HUES6 (cell line): ENCODE results near the gene FXYD1.
A peak's percentile ranks its signal among the peaks of the same experiment; 100 is the strongest.
"Not testable (repeated sequence)": the region's sequence is repeated elsewhere in the genome, so short reads cannot be mapped to it uniquely, and the experiment has no call there.

Experiments used
- H3K27ac ChIP-seq: 2 replicates; pipeline ENCODE4 v1.7.0; 2013; ENCODE audit warnings: low read depth, mild to moderate bottlenecking, low read length, inconsistent platforms
- H3K27me3 ChIP-seq: 2 replicates; pipeline ENCODE4 v1.6.1; 2013; ENCODE audit warnings: low read length; ENCODE audit not compliant: control insufficient read depth, insufficient read depth
- H3K36me3 ChIP-seq: 2 replicates; pipeline ENCODE4 v1.6.1; 2013; ENCODE audit warnings: low read length; ENCODE audit not compliant: control insufficient read depth, insufficient read depth
- H3K4me1 ChIP-seq: 2 replicates; pipeline ENCODE4 v1.6.1; 2013; ENCODE audit warnings: low read length; ENCODE audit not compliant: control insufficient read depth, insufficient read depth
- H3K4me3 ChIP-seq: 2 replicates; pipeline ENCODE4 v1.5.1; 2013; ENCODE audit warnings: low read depth, low read length
- H3K9ac ChIP-seq: one replicate; pipeline ENCODE4 v1.6.1; 2013; ENCODE audit warnings: mild to moderate bottlenecking, low read length
- H3K9me3 ChIP-seq: 2 replicates; pipeline ENCODE4 v1.6.1; 2013; ENCODE audit warnings: low read depth, low read length; ENCODE audit not compliant: control insufficient read depth, insufficient read depth

FXYD1 gene

GRCh38 chr19:35125749-35126623 lies 12.6 kb upstream of the FXYD1 start:
- no peaks in the 10 kb centered on the region for H3K9me3 ChIP-seq
- peaks cover 10% of the 10 kb centered on the region for H3K4me1 ChIP-seq
- H3K27me3 ChIP-seq: no peaks in the 10 kb centered on the region
- no peak overlapping the region for H3K27ac ChIP-seq
- no peak overlapping the region for H3K9ac ChIP-seq
- no peak overlapping the region for H3K4me3 ChIP-seq
- H3K36me3 ChIP-seq: no peaks in the 10 kb centered on the region

DNA sequence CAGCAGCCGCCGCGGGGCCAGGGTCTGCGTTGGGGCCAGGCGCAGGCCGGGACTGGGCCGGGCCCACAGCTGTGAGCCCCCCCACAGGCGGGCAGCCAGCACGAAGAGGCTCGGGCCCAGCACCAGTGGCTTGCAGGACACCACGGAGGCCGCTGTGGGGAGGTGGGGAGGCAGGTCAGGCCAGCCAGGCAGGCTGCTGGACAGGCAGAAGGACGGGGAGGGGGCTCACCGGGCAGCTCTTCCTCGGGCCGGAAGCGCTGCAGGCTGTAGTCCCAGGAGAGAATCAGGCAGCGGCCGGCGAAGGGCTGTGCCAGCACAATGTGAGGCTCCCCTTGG lies 12.0 kb upstream of the FXYD1 start:
- H3K36me3 ChIP-seq: no peaks in the 10 kb centered on the region
- H3K9me3 ChIP-seq: no peaks in the 10 kb centered on the region
- no peak overlapping the region for H3K27ac ChIP-seq
- peaks cover 10% of the 10 kb centered on the region for H3K4me1 ChIP-seq
- H3K27me3 ChIP-seq: no peaks in the 10 kb centered on the region
- H3K4me3 ChIP-seq: no peak overlapping the region
- no peak overlapping the region for H3K9ac ChIP-seq

DNA sequence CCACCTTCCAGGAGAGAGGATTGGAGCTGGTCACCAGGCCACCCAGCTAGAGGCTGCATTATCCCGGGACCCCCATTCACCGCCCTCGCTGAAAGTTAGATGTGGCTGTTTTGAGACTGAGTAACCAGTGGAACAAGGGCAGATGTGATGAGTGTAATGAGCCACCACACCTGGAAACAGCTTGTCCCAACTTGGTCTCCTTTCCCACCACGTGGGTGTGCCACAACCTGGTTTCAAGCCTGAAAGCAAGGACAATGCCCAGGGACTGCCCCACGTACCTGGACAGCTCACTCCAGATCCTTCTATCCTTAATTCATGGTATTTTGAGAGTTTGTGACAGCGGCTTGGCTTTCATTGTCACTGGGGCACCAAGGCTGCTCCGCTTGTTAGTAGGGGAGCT lies 10.8 kb upstream of the FXYD1 start:
- no peaks in the 10 kb centered on the region for H3K36me3 ChIP-seq
- H3K4me3 ChIP-seq: no peak overlapping the region
- H3K4me1 ChIP-seq: peaks cover 5% of the 10 kb centered on the region
- H3K9me3 ChIP-seq: no peaks in the 10 kb centered on the region
- H3K27ac ChIP-seq: no peak overlapping the region
- H3K27me3 ChIP-seq: no peaks in the 10 kb centered on the region
- H3K9ac ChIP-seq: no peak overlapping the region

DNA sequence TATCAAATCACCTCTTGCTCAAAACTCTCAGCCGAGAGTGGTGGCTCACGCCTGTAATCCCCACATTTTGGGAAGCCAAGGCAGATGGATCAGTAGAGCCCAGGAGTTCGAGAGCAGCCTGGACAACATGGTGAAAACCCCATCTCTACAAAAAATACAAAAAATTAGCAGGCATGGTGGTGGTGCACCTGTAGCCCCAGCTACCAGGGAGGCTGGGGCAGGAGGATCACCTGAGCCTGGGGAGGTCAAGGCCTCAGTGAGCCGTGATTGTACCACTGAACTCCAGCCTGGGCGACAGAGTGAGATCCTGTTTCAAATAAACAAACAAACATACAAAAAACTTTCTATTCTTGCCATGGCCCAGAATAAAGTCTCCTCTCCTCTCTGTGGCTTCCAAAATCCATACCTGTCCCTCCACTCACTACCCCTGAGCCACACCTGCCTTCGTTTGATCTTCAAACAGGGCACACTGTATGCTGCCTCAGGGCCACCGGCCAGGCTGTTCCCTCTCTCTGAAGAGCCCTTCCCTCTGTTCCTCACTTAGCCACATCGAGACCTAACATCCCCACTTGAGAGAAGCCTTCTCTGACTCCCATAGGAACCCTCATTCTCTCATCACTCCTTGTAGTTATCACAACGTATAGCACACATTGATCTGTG lies 10.1 kb upstream of the FXYD1 start:
- Histone ChIP-seq H3K27ac (no peak overlapping the region), H3K9me3 (no peaks in the 10 kb centered on the region), H3K4me1 (no peaks in the 10 kb centered on the region; the same call in 1 of the 2 replicates), H3K27me3 (no peaks in the 10 kb centered on the region), H3K4me3 (no peak overlapping the region), H3K36me3 (no peaks in the 10 kb centered on the region), H3K9ac (no peak overlapping the region)

DNA sequence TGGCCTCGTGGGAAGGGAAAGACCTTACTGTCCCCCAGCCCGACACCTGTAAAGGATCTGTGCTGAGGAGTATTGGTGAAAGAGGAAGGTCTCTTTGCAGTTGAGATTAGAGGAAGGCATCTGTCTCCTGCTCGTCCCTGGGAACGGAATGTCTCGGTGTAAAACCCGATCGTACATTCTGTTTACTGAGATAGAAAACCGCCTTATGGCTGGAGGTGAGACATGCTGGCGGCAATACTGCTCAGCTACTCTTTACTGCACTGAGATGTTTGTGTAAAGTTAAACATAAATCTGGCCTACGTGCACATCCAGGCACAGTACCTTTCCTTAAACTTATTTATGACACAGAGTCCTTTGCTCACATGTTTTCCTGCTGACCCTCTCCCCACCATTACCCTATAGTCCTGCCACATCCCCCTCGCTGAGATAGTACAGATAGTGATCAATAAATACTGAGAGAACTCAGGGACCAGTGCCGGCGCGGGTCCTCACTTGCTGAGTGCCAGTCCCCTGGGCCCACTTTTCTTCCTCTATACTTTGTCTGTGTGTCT lies 8.8 kb upstream of the FXYD1 start:
- not testable (repeated sequence) for H3K9ac ChIP-seq, H3K36me3 ChIP-seq, H3K9me3 ChIP-seq, H3K4me1 ChIP-seq, H3K4me3 ChIP-seq, H3K27ac ChIP-seq, H3K27me3 ChIP-seq

DNA sequence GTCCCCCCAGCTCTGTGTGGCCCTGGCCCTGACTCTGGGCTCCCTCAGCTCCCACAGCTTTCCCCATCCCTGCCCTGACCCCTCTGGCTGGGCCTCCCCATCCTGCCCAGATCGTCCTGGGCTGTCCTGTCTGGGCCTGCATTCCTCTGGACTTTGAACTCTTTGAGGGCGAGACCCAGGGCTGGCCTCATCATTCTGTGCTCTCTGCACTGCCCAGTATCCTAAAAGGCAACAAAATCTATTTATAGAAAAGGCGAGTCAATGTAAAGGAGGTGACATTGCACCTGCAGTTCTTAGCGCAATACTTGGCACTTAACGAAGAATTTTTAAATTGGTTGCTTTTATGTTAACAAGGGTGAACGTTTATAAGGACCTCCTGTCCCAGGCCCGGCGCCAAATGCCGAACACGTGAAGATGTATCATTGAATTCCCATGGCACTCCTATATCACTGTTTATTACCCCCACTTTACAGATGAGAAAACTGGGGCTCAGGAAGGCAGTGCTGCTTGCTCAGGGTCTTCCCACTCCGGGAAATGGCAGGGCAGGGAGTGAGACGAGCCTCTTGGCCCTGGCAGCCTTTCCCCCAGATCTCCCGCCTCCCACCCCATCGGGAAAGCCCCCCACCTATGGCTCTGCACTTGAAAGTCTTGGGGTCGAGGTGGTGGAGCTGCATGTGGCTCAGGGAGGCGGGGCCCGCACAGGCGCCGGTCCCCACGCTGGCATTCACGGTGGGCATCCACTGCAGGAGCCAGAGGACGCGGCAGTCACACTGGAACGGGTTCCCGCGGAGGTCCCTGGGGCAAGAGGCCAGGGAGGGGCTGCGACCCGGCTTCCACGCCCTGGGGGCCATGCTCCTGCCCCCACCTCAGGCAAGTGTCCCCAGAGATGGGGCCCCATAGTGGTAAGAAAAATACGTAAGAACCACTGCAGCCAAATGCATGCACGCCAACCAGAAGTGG lies 7.6 kb upstream of the FXYD1 start:
- Histone ChIP-seq H3K9me3 (no peaks in the 10 kb centered on the region), H3K27ac (no peak overlapping the region), H3K4me1 (peaks cover 8% of the 10 kb centered on the region; the same call in 1 of the 2 replicates), H3K9ac (no peak overlapping the region), H3K27me3 (no peaks in the 10 kb centered on the region), H3K4me3 (no peak overlapping the region), H3K36me3 (no peaks in the 10 kb centered on the region)

DNA sequence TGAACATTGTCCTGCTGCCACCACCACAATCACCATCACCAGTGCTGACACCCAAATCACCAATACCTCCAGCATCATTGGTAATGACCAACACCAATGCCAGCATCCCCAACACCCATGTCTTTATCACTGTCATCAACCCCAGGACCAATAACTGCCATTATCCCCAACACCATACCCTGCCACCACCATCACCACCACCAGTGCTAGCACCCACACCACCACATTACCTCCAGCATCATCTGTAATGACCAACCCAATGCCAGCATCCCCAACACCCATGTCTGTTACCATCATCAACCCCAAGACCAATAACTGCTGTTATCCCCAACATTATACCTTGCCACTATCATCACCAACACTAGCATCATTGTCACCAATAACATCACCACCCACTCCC lies 6.4 kb upstream of the FXYD1 start:
- Histone ChIP-seq H3K36me3 (no peaks in the 10 kb centered on the region), H3K27ac (no peak overlapping the region), H3K9me3 (no peaks in the 10 kb centered on the region), H3K9ac (no peak overlapping the region), H3K27me3 (no peaks in the 10 kb centered on the region), H3K4me3 (no peak overlapping the region), H3K4me1 (peaks cover 8% of the 10 kb centered on the region; the same call in 1 of the 2 replicates)

DNA sequence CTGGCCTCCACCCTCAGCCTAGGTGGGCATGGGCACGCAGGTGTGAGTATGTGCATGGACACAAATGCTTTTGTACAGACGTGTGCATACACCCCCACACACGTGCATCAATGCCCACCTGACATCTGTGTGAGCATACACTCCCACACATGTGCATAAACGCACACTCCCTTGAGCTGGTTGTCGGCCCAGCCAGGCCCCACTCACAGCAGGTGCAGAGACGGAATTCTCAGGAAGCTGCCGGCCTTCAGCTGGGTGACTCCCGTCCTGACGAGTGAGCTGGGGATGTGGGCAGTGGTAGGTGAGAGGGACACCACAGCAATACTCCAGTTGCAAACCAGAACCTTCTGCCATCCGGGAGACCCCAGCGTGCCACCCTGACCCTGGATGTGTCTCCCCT lies 4.8 kb upstream of the FXYD1 start:
- Histone ChIP-seq H3K27ac (no peak overlapping the region), H3K36me3 (no peaks in the 10 kb centered on the region), H3K9me3 (no peaks in the 10 kb centered on the region), H3K4me1 (peaks cover 13% of the 10 kb centered on the region; the same call in 1 of the 2 replicates), H3K9ac (no peak overlapping the region), H3K4me3 (no peak overlapping the region), H3K27me3 (no peaks in the 10 kb centered on the region)

DNA sequence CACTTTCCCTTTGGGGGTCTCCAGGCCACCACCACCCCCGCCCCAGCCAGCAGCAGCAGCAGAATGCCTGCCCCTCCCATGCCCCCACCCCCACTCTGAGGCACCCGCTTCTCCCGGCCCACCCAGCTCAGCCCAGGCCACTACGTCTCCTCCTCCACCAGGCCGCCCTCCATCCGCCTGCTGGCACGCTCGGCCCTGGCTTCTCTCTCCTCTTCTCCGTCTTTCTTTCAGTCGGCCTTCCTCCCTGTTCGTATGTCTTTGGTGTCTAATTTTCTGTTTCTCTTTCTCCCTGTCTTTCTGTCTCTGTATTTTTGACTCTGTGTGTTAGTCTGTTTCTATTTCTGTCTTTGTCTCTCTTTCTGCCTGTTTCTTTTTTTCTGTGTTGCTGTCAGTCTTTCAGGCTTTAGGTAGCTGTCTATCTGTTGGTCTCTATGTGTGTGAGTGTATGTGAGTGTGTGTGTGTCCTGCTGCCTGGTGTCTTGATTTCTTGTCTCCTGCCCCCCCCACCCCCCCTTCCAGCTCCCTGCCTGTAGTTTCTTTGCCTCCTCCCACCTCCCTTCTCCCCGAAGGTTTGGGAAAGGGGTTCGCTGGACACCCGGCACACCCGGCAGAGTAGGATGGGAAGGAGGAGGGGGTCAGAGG lies 3.9 kb upstream of the FXYD1 start, which contains the start of gene LGI4:
Gene LGI4 (minus strand): TSS at position 459 of the 642 bp plus-strand sequence. CDS start 379 bp downstream, at position 80.
- no peaks in the 10 kb centered on the region for H3K9me3 ChIP-seq
- peaks cover 19% of the 10 kb centered on the region; the same call in 1 of the 2 replicates for H3K4me1 ChIP-seq
- no peak within 1 kb of the TSS for H3K9ac ChIP-seq

GRCh38 chr19:35135389-35135909 lies 3.2 kb upstream of the FXYD1 start:
- Histone ChIP-seq H3K4me3 (peak overlapping the region; percentile 27), H3K36me3 (no peaks in the 10 kb centered on the region), H3K4me1 (peaks cover 20% of the 10 kb centered on the region), H3K27me3 (no peaks in the 10 kb centered on the region; the same call in 1 of the 2 replicates), H3K9ac (no peak overlapping the region), H3K27ac (no peak overlapping the region), H3K9me3 (no peaks in the 10 kb centered on the region)

More for the DNA sequence above, 3.9 kb upstream of the FXYD1 start, which contains the start of gene LGI4:
- Histone ChIP-seq H3K36me3 (no peaks in the 10 kb centered on the region), H3K4me3 (peak within 1 kb of the TSS; percentile 27), H3K27me3 (no peaks in the 10 kb centered on the region), H3K27ac (no peak within 1 kb of the TSS)
